Fibroblast of gingiva (primary cell): ENCODE results near the gene ODAD2.

Source experiments
- DNase-seq: peaks from one replicate; pipeline ENCODE4 v3.0.0-alpha.2; 2011; ENCODE audit warnings: low read depth

ODAD2 gene

DNA sequence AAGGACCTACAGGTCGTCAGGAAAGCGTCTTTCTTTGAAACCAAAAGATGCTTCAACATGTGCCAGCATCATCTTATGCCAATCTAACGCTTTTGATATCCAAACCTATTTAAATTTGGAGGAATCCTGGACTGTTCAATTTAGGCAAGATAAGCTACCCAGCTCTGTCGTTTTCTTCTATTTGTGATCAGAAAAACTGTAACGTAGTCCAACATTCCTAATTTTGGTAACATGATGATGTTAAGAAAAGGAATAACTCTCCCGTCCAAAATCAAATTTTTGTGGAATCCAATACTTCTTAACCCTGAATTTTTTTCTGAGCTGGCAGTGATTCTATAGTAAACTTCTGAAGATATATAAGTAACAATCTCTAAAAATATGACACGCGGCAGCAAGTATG, 160.0 kb downstream of the ODAD2 start:
- DNase-seq = no peak

DNA sequence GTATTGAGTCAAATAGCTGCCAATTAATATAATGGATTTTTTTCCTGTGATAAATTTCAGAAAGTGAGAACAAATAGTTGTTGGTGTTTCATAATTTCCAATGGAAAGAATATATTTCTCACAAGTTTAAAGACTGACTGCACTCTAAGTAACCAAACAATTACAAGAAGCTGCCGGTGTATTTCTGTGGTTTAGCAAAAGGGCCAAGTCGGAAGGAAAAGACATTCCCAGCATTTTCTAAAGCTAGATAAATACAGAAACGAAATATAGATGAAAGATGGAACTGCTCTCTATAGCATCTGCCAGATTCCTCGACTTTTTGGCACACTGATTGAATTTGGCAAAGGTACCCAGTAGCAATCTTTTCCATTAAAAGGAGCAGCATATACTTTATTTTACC, 160.5 kb downstream of the ODAD2 start:
- DNase-seq = no peak

DNA sequence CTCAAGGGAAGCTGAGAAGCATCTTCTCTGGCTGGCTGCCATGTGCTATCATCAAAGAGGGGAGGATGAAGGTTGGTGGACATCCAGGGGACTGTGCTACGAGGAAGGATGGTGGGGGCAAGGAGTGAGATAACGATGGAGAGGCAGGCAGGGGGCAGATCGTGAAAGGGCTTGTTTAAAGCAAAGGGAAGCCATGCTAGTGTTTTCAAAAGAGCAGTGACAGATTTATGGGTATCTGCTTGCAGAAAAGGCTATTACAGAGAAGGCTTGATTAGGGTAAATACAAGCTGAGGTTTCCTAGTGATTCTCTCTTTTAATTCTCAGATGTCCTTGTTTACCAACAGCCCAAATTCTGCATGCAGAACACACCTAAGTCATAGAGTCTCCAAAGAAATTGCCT, 164.4 kb downstream of the ODAD2 start:
- no peak for DNase-seq

DNA sequence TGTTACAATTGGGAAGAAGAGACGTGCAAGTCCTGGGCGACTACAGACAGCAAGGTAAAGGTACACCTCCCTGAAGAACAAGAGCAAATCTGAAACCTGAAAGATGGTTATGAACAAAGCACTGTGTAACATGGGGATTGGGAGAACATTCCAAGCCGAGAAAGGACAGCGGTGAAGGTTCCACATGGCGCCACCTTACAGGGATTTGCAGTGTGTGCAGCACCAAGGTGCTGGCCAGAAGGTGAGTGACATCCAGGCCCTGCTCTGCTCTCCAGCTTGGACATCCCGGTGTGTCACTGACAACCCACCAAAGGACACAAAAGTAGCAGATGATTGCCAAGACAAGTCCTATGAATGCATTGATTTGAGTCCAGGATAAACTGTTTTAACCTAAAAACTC, 165.1 kb downstream of the ODAD2 start:
- no peak for DNase-seq

DNA sequence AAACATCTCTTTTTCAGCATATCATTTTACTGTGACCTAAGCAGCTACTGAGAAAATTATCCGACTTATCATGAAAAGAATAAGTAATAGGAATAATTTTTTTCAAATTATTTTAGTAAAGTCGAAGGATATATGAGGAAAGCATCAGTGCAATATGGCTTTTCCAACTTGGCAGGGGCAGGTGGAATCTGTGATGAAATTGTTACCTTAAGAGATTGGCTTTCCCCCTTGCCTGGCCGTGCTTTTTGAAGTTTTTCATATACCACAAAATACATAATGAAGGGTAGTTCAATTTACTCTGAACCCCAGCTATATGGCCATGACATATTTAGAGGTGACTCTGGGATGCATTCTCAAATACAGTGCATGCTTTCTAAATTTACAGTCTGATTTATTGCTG, 166.1 kb downstream of the ODAD2 start:
- DNase-seq = no peak

DNA sequence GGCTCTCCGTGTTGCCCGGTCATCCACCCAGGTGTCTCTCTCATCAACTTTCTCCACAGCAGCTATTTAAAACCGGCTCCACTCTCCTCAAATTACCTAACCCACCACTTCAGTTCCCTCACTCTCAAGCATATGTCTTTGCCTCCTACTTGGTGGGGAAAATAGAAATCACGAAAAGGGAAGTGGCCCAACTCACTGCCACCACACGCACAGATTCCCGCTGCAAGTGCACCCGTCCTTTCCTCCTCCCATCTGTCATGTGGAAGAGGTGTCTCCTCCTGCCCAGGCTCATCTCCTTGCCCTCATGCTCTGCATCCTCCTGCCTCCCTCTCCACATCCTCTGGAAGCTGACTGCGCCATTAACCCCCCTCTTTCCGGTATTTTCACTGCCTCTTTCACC, 172.5 kb downstream of the ODAD2 start:
- DNase-seq = no peak

DNA sequence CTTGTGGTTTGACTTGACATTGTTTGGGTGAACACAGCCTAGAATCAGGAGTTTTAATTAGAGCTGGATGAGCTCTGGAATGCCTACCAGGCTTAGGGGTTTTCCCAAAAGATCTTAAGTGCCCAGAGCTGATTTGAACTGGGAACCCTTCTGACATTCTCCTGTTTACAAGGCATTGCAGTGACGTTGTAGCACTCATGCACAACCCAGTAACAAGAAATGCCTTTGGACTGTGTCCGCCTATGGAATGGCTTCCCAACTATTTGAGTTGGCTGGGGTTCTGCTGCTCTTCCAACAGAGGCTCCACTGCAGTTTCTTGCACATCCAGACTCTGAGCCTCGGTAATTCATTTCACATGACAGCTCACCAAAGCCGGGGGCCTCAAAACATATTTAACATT, 176.6 kb downstream of the ODAD2 start:
- peak; percentile 80 for DNase-seq

DNA sequence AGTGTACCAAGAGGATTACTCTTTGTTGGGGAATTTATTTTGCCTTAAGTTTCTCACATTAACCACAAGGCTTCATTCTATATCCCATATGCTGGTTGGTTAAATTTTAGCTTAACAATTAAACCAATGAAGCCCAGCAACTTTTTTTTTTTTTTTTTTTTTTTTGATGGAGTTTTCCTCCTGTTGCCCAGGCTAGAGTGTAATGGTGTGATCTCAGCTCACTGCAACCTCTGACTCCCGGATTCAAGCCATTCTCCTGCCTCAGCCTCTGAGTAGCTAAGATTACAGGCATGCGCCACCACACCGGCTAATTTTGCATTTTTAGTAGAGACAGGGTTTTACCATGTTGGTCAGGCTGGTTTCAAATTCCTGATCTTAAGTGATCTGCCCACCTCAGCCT, 178.2 kb downstream of the ODAD2 start:
- DNase-seq = no peak

DNA sequence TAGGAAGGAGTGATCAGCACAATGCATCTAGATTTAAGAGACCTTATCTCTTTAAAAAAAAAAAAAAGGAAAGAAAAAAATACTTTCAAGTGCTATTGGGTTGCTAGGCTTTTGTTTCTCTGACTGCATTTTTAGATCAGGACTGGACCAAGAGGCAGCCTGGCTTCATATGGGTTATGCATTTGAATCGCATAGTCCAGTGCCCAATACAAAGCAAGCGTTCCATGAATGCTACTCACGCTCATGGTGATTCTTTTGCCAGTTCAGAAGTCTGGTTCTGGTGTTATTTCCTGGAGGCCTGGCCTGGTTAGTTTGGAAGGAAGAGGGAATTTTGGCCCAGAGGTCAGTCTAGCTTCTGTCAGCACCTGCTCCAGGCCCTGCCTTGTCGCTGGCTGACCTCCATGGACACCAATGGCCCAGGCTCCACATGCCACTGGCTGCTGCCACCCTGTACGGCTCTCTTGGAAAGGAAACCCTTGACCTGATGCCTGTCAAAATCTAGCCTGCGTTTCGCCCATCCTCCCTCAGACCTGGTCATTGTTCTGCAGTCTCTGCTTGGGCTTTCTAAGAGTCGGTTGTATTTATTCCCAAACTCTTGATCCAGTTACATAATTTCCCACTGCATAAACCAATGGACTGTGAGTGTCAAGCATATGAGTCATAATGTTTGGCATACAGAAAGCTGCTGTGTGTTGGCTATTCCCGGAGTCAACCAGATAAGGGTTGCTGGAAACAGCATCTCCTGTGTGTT, 178.9 kb downstream of the ODAD2 start:
- DNase-seq = peak; percentile 28

DNA sequence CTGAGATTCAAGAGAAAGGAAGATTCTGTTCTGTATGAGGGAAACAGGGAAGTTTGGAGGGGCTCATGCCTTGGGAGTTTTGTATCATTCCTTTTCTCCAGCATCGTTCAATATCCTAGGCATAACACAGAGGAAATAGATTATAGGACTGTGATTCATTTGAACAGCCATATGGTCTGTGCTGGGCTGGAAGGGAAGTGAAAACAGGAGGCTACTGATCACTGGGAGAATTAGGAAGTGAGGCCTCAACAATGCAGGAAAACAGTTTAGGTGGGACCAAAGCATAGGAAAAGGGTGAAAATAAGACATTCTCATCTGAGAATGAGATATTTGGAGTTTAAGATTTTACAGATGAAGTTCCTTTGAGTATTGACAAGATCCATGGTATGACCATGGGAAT, 182.6 kb downstream of the ODAD2 start:
- no peak for DNase-seq

DNA sequence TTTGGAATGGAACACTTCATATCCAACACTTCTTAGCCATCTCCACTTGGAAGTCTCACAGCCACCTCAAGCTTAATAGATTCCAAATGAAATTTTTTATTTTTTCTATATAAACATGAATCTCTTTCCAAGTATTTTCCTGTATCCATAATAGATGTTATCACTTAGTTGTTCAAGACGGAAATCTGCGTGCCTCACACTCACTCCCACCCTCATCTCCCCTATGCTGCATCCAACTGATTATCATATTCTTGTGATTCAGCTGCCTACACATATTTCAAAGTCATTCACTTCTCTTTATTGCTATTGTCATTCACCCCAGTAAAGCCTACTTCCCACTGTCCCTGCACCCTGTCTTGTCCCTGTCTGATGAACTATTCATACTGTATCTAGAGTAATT, 183.0 kb downstream of the ODAD2 start:
- no peak for DNase-seq

DNA sequence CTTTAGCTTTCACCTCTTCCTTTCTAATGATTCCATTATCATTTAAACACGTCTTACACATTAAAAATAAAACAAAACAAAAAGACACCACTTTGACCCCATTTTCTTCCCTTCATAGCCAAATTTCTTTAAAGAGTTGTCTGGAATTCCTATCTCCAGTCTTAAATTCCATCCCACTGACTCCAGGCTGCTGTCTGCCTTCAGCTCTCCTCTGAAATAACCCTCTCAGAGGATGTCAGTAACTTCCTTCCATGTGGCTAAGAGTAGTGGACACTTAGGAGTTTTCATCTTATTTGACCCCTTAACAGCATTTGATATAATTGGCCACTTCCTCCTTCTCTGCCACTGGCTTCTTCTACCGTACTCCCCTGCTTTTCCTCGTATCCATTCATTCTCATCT, 183.6 kb downstream of the ODAD2 start:
- DNase-seq = no peak

DNA sequence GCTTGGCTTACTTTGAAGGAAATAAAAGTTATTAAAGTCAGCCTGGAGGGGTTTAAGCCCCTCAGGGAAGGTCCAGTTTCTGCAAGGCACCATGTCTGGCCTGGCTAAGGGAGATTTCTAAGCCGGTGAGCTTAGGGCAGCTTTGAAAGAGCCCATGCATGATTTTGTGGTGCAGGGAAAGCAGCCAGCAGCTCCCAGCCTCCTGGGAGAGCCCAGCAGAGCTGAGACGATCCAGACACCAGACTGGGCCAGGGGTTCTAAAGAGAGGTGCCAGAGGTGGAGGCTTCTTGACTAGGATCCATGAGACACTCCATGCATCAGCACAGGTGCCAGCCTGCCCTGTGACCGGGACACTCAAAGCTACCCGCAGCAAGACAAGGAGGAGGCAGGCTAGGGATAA, 193.7 kb downstream of the ODAD2 start:
- DNase-seq = no peak

DNA sequence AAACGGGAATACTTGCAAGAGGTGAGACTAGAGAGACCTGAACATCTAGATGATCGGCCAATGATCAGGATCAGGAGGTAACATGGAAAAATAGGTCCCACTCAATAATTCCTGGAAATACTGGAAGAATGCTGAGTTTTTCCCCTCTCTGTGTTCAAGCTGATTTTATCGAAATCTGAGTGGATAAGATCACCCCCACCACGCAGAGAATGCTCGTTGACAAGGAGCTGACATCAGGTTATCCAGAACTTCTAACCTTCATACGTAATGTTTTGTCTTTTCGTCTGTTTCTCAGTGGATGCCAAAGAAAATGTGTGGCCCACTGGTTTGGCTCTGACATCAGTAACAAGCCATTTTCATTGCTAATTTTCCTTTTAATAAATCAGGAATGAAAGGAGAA, 194.7 kb downstream of the ODAD2 start:
- no peak for DNase-seq

DNA sequence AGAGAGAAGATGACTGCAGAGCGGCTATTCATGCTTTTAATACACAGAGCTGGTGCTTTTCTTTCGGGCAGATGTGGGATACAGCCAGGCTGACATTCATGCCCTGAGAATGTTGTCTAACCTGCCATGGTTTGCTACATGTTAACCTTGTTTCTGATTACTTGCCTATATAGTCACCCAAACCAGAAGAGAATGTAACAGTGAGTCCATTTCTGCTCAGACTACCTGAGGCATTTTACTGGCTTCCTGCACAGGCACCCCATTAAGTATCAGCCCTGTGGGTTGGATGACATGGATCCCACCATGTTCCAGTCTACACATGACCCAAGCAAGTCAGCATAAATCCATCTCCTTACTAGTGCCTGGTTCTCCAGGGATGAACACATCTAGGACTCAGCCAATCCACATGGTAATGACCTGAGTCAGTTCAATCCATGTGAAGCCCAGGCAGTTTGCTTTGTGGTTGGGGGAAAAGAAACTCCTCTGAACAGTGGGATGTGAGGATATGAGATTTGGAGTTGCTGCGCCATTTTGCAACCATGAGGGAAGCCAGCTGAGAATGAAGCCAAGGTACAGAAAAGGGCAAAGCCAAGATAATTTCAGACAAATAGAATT, 197.6 kb downstream of the ODAD2 start:
- no peak for DNase-seq

DNA sequence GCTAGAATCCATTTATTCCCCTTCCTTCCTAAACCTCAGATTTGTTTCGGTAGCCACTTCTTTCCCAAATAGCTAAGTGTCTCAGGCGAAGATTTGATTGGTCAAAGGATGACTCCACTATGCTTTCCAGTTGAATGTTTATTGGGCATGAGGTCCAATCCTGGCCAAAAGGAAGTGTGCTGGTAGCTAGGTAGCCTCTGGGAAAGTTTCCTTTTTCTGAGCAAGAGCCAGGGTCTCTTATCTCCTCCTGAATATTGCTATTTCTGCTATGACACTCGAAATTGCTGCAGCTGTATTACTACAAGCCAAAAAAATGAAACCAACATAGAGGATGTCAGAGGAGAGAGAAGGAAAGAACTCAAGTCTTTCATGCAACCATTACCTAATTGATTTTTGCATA, 199.8 kb downstream of the ODAD2 start:
- DNase-seq = no peak

DNA sequence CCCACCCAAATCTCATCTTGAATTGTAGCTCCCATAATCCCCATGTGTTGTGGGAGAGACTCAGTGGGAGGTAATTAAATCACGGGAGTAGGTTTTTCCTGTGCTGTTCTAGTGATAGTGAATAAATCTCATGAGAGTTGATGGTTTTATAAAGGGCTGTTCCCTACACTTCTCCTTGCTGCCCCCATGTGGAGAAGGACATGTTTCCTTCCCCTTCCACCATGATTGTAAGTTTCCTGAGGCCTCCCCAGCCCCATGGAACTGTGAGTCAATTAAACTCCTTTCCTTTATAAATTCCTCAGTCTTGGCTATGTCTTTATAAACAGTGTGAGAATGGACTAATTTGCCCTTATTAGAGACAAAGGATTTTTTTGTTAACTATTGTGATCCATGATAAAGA, 204.7 kb downstream of the ODAD2 start:
- DNase-seq = peak; percentile 20

DNA sequence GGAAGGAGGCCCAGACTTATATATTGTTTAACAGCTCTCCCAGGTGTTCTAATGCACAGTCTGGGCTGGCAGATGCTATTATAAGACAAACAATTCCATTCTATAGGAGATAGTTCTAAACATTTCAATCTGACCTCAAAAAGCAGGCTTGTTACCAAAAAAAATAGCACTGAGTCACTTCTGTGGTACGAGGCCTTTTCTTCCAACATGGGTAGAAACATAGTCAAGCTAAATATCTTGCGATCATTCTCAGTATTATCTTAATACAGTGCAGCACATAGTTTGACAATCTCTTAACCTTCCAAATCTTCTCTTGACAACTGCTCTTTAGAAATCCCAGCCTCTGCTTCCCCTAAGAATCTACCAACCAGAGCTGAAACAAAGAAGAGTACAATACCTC, 206.7 kb downstream of the ODAD2 start:
- DNase-seq = no peak

DNA sequence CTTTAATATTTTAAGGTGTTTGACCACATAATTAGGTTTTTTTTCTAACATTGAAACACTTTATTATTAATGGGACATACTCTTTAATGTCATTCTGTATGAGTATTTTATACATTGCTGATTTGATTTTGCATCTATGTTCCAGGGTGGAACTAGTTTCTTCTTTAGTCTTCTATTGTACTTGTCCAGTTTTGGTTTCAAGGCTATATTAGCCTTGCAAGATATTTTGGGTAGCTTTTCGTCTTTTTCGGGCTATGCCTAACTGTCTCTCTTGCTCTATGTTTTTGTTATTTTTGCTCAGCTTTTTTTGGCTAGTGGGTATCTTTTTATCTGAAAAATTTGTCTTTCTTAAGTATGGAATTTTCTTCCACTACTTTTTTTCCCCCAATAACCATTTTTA, 214.6 kb downstream of the ODAD2 start:
- DNase-seq = no peak

DNA sequence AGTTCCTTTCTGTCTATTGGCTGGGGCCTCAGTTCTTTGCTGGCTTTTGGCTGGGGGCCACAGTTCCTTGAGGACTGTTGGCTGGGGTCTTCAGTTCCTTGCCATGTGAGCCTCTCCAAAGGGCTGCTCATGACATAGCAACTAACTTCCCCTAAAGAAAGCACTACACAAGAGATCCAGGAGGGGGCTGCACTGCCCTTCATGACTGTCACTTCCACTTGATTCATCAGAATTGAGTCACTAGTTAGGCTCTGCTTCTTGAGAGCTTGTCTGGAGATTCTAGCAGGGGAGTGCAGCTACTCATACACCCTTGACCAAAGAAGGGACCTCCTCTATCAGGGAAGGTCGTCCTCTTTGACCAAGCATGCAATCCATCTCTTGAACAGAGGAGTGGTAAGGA, 215.2 kb downstream of the ODAD2 start:
- DNase-seq = peak; percentile 9

DNA sequence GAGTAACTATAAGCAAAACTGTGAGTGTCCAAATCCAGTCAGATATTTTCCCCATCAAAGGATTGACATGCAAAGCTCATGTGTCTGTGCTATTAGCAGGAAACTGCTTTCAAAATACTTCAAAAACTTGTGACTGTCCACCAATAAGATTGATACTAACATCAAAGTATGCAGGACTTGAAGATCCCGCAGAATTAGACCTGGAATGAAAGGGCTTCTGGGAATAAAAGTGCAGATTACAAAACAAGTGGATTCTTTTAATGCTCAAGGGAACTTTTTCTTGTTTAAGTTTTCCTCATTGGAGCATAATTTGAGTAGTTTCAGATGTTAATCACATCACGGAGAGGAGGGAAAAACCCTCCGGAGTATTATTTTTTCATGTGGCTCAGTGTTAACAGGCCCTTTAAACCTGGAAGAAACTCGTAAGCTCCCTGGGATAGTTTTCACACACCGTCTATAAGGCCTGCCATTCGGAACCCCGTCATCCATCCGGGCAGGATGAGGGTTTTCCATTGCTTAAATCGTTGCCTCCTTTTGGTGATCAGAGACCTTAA, 219.3 kb downstream of the ODAD2 start:
- DNase-seq = peak; percentile 73

DNA sequence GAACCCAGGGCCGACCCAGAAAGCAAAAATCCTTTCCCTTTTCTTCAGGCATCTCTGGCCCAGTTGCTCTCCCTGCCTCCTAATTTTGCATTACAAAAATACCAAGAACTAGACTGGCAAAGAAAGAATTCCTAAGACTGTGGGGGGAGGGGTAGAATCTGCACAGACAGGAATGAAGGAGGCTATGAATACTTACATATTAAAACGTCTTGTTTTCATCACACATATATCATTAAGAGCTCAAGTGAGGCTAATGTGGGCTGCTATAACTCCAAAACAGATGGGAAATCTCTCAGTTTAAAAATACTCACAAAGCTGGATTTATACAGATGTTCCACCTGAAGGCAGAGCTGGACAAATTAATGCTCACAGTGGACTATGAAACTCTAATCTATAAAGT, 224.0 kb downstream of the ODAD2 start:
- DNase-seq = no peak

DNA sequence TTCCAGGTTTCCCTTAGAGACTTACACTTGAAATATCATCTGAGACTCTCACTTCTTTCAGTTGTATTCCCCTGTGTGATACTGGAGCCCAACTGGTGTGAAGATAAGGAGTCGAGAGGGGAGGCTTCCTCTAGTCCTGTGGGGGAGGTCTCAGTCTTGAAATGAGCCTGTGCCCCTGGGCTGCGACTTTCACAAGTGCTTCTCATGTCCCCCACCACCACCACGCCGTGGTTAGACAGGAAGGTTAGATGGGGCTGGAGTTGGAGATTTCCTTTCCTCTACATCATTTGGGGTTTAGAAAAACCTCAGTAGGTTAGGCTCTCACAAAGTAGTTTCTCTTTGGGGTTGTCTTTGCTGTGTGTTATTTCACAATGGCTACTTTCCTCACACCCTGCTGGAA, 227.6 kb downstream of the ODAD2 start:
- DNase-seq = no peak

DNA sequence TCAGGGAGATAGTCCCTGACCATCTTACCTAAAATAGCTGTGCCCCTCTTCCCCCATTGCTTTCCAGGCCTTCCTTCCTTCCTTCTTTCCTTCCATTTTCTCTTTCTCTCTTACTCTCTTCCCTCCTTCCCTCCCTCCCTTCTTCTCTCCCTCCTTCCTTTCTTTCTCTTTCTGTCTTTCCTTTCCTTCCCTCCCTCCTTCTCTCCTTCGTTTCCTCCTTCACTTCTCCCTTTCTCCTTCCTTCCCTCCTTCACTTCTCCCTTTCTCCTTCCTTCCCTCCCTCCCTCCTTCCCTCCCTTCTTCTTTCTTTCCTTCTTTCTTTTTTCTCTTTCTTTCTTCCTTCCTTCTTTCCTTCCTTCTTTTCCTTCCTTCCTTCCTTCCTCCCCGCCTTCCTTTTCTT, 228.7 kb downstream of the ODAD2 start:
- no peak for DNase-seq
